Left ventricle myocardium inferior (tissue), 1 donor: ENCODE results near the gene CEACAM16. TPM values are rescaled to one million over a fixed set of nuclear protein-coding genes. Genes with fewer than 3 reads are reported as not detected.

Experiments
- DNase-seq: peaks from one replicate; pipeline ENCODE4 v3.0.0-alpha.2; 2020
- H3K27ac ChIP-seq: fragments of 200-600 bp; replicated peaks from 2 replicates; pipeline ENCODE4 v1.8.0; 2021
- H3K27me3 ChIP-seq: fragments of 200-600 bp; 2 replicates; pipeline ENCODE4 v1.8.0; 2021; ENCODE audit warnings: low read depth
- H3K36me3 ChIP-seq: fragments of 200-600 bp; 2 replicates; pipeline ENCODE4 v1.8.0; 2021
- H3K4me1 ChIP-seq: fragments of 200-600 bp; 2 replicates; pipeline ENCODE4 v1.8.0; 2021
- H3K4me3 ChIP-seq: fragments of 200-600 bp; 2 replicates; pipeline ENCODE4 v1.8.0; 2021; ENCODE audit warnings: mild to moderate bottlenecking, moderate library complexity
- H3K9me3 ChIP-seq: fragments of 200-600 bp; replicated peaks from 2 replicates; pipeline ENCODE4 v1.8.0; 2021
- CTCF ChIP-seq: fragments of 200-600 bp; IDR thresholded peaks from 2 replicates; pipeline ENCODE4 v1.8.0; 2021; ENCODE audit warnings: antibody characterized with exemption, mild to moderate bottlenecking, borderline replicate concordance
- intact Hi-C: fragments of 100-400 bp; cut with micrococcal nuclease; formaldehyde crosslinking; loops from one replicate; pipeline ENCODE4 v1.11.0; 2022
- total RNA-seq: library from RNA; stranded (reverse); fragmentation: NEBNext Ultra II Directional; extraction: Animal tissue kit (Norgen Biotek cat#: 25700); gene quantifications from one replicate; pipeline ENCODE4 v1.2.1, GENCODE V29; 2021
- donor health status: DM: no; HTN: yes; CAD: no; lungs with severe emphysema.

The CEACAM16 gene
- total RNA-seq, 1 donor from 2014 or later, result not detected

- peaks cover 92% of the 10 kb centered on the region for H3K4me1 ChIP-seq
These were observed 51.0 kb downstream of the CEACAM16 start for GRCh38 chr19:44749994-44750393.

GRCh38 chr19:44752123-44752815, 53.3 kb downstream of the CEACAM16 start:
- peak overlapping the region; percentile 73 for H3K4me3 ChIP-seq
- peaks cover 47% of the 10 kb centered on the region for H3K36me3 ChIP-seq
- TF ChIP-seq CTCF, result no peak
- no peaks in the 10 kb centered on the region for H3K9me3 ChIP-seq
- DNase-seq, result no peak
- H3K27me3 ChIP-seq, result no peaks in the 10 kb centered on the region
- intact Hi-C loops, result no loop called here
- H3K27ac ChIP-seq, result peak overlapping the region; percentile 98
- H3K4me1 ChIP-seq, result peaks cover 93% of the 10 kb centered on the region

More at GRCh38 chr19:44749994-44750393, 51.0 kb downstream of the CEACAM16 start:
- Histone ChIP-seq H3K27ac (peak overlapping the region; percentile 98), H3K36me3 (peaks cover 32% of the 10 kb centered on the region), H3K4me3 (peak overlapping the region; percentile 73), H3K27me3 (no peaks in the 10 kb centered on the region), H3K9me3 (no peaks in the 10 kb centered on the region)
- TF ChIP-seq CTCF, result no peak
- intact Hi-C loops, result no loop called here
- DNase-seq, result no peak

- peak; percentile 90 for DNase-seq
- intact Hi-C loops, result no loop called here
- Histone ChIP-seq H3K36me3 (peaks cover 47% of the 10 kb centered on the region), H3K27me3 (no peaks in the 10 kb centered on the region), H3K27ac (peak overlapping the region; percentile 98), H3K9me3 (no peaks in the 10 kb centered on the region), H3K4me1 (peaks cover 94% of the 10 kb centered on the region), H3K4me3 (peak overlapping the region; percentile 73)
- TF ChIP-seq CTCF, result peak; percentile 29
These were observed 54.1 kb downstream of the CEACAM16 start for GRCh38 chr19:44752816-44753625.

GRCh38 chr19:44753626-44753931, 54.6 kb downstream of the CEACAM16 start:
- Histone ChIP-seq H3K9me3 (no peaks in the 10 kb centered on the region), H3K27ac (peak overlapping the region; percentile 98), H3K27me3 (no peaks in the 10 kb centered on the region), H3K36me3 (peaks cover 52% of the 10 kb centered on the region), H3K4me3 (peak overlapping the region; percentile 73), H3K4me1 (peaks cover 98% of the 10 kb centered on the region)
- no peak for TF ChIP-seq CTCF
- intact Hi-C loops, result no loop called here
- no peak for DNase-seq

GRCh38 chr19:44753932-44754749, 55.2 kb downstream of the CEACAM16 start:
- Histone ChIP-seq H3K9me3 (no peaks in the 10 kb centered on the region), H3K27me3 (no peaks in the 10 kb centered on the region), H3K36me3 (peaks cover 54% of the 10 kb centered on the region), H3K4me1 (peaks cover 98% of the 10 kb centered on the region), H3K4me3 (peak overlapping the region; percentile 73), H3K27ac (peak overlapping the region; percentile 98)
- peak; percentile 96 for DNase-seq
- intact Hi-C loops, result no loop called here
- TF ChIP-seq CTCF, result no peak
